ENCODE measurements around the gene PNPLA5.

Gene PNPLA5

GRCh38 chr22:43840431-43840830 is 51.4 kb downstream of the PNPLA5 start:
- DNase-seq (ENCODE audit: extremely low read depth in 1 of 2, low read depth in 1 of 2): no peak

GRCh38 chr22:43839781-43840180 is 52.0 kb downstream of the PNPLA5 start:
- no peak for DNase-seq (ENCODE audit: extremely low read depth in 1 of 2, low read depth in 1 of 2)

GRCh38 chr22:43838571-43839307 is 53.1 kb downstream of the PNPLA5 start:
- no peak for DNase-seq (ENCODE audit: extremely low read depth in 1 of 2, low read depth in 1 of 2)

- no peak for DNase-seq (ENCODE audit: extremely low read depth in 1 of 2, low read depth in 1 of 2)
Measured at GRCh38 chr22:43838161-43838560, 53.7 kb downstream of the PNPLA5 start.

GRCh38 chr22:43837666-43838065 is 54.1 kb downstream of the PNPLA5 start:
- DNase-seq (ENCODE audit: extremely low read depth in 1 of 2, low read depth in 1 of 2): no peak

GRCh38 chr22:43835736-43836135 is 56.1 kb downstream of the PNPLA5 start:
- no peak for DNase-seq (ENCODE audit: extremely low read depth in 1 of 2, low read depth in 1 of 2)

GRCh38 chr22:43835166-43835565 is 56.6 kb downstream of the PNPLA5 start:
- DNase-seq (ENCODE audit: extremely low read depth in 1 of 2, low read depth in 1 of 2): no peak

GRCh38 chr22:43833286-43834240 is 58.2 kb downstream of the PNPLA5 start:
- no peak for DNase-seq (ENCODE audit: extremely low read depth in 1 of 2, low read depth in 1 of 2)

- no peak for DNase-seq (ENCODE audit: extremely low read depth in 1 of 2, low read depth in 1 of 2)
Measured at GRCh38 chr22:43832393-43833265, 59.2 kb downstream of the PNPLA5 start.

GRCh38 chr22:43831561-43832392 is 60.0 kb downstream of the PNPLA5 start:
- DNase-seq (ENCODE audit: extremely low read depth in 1 of 2, low read depth in 1 of 2): no peak

- DNase-seq (ENCODE audit: extremely low read depth in 1 of 2, low read depth in 1 of 2): no peak
Measured at GRCh38 chr22:43830931-43831560, 60.8 kb downstream of the PNPLA5 start.

- no peak for DNase-seq (ENCODE audit: extremely low read depth in 1 of 2, low read depth in 1 of 2)
Measured at GRCh38 chr22:43829904-43830851, 61.6 kb downstream of the PNPLA5 start.

Data from stimulated activated CD8-positive, alpha-beta memory T cell treated with anti-CD3 and anti-CD28 coated beads, Interleukin-7, amount 100 ng/mL, for 48 hours (primary cell).